HG03060 (cell line): ENCODE results near the gene LTN1.

Experiments
- ATAC-seq: cut with Tn5 transposase; IDR thresholded peaks from one replicate; pipeline ENCODE4 v1.9.1; 2021; ENCODE audit warnings: low read depth, moderate number of reproducible peaks; ENCODE audit not compliant: unreplicated experiment

Gene LTN1

DNA sequence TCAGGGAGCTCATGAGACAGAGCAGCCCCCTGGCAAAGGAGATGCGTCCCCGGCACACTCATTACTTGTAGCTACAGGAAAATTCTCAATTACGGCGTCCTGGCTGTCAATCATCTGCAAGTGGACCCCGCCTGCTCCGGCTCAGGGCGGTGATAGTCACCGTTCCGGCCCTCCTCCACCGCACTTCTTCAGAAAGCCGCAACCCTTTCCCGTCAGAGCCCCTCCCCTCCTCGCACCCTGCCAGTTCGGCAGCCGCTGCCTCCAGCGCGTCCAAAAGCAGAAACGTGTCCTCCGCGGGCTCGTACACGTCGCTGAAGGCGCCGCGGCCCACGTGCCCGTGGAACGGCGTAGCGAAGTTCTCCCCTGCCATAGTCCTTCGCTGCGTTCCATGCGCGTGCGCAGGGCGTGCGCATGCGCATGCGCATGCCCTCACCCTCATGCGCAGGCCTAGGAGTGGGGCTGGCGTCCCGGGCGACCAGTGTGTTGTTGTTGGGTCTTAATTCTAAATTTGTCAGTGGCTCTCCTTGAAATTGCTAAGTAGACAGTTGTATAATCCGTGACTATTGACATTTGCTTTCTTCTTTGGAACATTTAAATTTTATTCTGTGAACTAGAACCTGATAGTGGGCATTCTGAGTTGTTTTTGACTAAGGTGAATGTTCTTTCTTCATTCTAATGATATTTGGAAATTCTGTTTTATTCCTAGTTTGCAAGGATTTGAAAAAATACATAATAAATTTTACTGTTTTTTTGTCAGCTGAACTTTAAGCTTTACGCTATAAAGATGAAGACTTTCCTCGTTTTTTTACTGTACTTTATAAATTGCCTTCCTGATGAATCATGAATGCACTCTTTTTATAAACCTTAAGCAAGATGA, 107.5 kb downstream of the LTN1 start:
- peak; percentile 92 for ATAC-seq

GRCh38 chr21:28884481-28884880, 108.2 kb downstream of the LTN1 start:
- no peak for ATAC-seq

DNA sequence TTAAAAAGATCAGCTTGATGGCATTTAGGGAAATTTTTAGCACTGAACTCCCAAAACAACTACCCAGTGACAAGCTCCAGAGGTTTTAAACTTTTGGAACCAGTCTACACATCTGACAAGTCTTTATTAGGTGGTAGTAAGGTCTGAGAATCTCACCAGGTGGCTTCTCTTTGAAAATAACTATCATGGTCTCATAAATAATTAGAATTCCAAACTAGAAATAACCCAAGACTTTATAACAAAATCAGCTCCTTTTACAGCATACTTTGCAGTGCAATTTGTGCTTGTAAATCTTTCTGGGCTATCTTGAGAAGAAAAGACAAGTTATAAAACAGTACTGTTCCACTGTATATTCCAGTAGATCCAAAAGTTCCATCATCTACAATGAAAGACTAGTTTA, 108.7 kb downstream of the LTN1 start:
- ATAC-seq: no peak

DNA sequence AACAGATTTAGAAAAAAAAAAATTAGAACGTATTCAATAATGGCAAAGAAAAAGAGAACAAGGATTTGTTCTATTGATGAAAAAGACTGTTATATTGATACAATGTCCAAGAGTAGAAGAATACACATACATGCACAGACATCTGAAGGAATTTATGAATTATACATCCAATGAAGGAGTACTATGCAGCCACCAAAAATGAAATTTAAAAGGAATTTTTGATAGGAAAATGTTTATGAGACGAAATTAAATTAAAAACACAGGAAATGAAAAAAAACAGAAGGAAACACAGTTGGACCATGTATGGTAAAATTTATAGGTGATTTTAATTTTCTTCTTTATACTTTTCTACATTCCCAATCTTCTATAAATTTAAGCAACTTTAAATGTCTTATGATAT, 110.3 kb downstream of the LTN1 start:
- ATAC-seq: no peak
